Measurements from ENCODE around the gene LSM2.
"Not testable (repeated sequence)": the region's sequence is repeated elsewhere in the genome, so short reads cannot be mapped to it uniquely, and the experiment has no call there.

Gene LSM2

DNA sequence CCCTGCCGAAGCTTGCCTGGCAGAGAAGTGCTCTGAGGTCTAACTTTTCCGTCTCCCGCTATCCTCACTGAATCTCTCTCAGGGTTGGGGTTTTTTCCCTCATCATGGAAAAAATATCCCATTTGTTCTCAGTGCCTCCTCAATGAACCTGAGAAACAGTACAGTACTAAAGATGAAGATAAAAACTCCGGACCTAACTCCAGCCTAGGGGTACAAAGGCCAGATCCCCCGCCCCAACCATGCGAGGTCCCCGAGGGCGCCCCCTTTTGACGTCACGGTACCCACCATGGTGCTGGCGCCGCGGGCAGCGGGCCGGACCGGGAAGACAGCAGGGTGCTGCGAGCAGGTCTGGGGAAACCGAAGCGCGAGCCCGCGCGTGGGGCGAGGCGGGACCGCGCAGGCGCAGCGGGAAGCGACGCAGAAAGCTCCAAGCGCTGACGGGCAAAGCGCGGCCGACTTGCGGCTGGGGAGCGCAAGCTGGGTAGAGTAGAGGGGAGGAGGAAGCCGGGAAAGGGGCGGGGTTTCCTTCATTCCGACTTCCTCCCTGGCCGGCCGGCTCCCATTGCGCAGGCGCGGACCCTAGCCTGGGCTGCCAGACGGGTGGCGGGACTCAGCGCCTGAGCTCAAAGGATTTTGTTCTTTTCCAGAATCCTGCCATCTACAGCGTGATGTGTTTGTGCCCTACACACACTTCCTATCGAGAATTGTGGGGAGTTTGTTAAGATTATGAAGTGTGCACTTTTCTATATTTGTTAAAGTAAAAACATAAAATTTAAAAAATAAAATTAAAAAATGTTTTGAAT is at the start of gene LSM2:
Gene LSM2 (minus strand): TSS at position 497 of the 803 bp plus-strand sequence. CDS start 209 bp downstream, at position 288.
- Histone ChIP-seq H3K9me3 (ENCODE audit: control insufficient read depth in 1 of 2, low read length in 2 of 2) (no peaks in the 10 kb centered on the region), H3K4me3 (ENCODE audit: low read depth in 1 of 2, low read length in 2 of 2) (peak within 1 kb of the TSS; percentile 66 to 89), H3K27me3 (ENCODE audit: control insufficient read depth in 1 of 2, insufficient read depth in 2 of 2, low read length in 2 of 2) (no peaks in the 10 kb centered on the region), H3K9ac (ENCODE audit: low read depth in 1 of 2, low read length in 2 of 2) (peak within 1 kb of the TSS; percentile 63 to 90), H3K36me3 (ENCODE audit: control insufficient read depth in 1 of 2, insufficient read depth in 2 of 2, low read length in 2 of 2) (peaks cover 0 to 4% of the 10 kb centered on the region in 2 donors), H3K4me1 (ENCODE audit: control insufficient read depth in 1 of 2, insufficient read depth in 2 of 2, low read length in 2 of 2) (peaks cover 5 to 11% of the 10 kb centered on the region in 2 donors), H3K27ac (ENCODE audit: low read depth, low read length) (peak within 1 kb of the TSS; percentile 94)

DNA sequence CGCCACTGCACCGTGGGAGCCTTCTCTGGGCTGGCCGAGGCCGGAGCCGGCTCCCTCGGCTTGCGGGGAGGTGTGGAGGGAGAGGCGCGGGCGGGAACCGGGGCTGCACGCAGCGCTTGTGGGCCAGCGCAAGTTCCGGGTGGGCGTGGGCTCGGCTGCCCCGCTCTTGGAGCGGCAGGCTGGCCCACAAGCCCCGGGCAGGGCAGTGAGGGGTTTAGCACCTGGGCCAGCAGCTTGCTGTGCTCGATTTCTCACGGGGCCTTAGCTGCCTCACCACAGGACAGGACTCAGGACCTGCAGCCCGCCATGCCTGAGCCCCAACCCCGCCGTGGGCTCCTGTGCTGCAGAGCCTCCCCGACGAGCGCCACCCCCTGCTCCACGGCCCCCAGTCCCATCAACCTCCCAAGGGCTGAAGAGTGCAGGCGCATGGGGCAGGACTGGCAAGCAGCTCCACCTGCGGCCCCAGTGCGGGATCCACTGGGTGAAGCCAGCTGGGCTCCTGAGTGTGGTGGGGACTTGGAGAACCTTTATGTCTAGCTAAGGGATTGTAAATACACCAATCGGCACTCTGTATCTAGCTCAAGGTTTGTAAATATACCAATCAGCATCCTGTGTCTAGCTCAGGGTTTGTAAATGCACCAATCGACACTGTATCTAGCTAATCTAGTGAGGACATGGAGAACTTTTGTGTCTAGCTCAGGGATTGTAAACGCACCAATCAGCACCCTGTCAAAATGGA is 45.4 kb upstream of the LSM2 start:
- not testable (repeated sequence) for H3K27ac ChIP-seq (ENCODE audit: low read depth, low read length); H3K9me3 ChIP-seq (ENCODE audit: control insufficient read depth in 1 of 2, low read length in 2 of 2); H3K27me3 ChIP-seq (ENCODE audit: control insufficient read depth in 1 of 2, insufficient read depth in 2 of 2, low read length in 2 of 2); H3K9ac ChIP-seq (ENCODE audit: low read depth in 1 of 2, low read length in 2 of 2); H3K36me3 ChIP-seq (ENCODE audit: control insufficient read depth in 1 of 2, insufficient read depth in 2 of 2, low read length in 2 of 2); H3K4me1 ChIP-seq (ENCODE audit: control insufficient read depth in 1 of 2, insufficient read depth in 2 of 2, low read length in 2 of 2); H3K4me3 ChIP-seq (ENCODE audit: low read depth in 1 of 2, low read length in 2 of 2)

DNA sequence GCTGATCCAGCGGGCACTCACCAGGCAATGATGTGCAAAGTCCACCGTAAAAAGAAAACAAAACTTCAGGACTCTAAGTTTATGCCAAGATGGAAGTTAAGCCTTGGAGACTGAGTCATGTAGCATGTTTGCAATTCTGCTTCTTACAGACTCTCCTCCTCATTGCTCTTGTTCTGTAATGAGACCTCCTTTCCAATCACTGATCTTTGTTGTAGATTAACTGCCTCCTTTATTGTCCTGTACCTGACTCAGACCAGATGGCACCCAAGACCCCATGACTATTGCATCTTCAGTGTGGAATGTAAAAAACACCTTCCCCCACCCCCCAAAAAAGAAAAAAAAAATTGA is 44.7 kb upstream of the LSM2 start:
- Histone ChIP-seq H3K27ac (ENCODE audit: low read depth, low read length) (no peak overlapping the region), H3K9ac (ENCODE audit: low read depth in 1 of 2, low read length in 2 of 2) (no peak overlapping the region), H3K9me3 (ENCODE audit: control insufficient read depth in 1 of 2, low read length in 2 of 2) (no peaks in the 10 kb centered on the region), H3K27me3 (ENCODE audit: control insufficient read depth in 1 of 2, insufficient read depth in 2 of 2, low read length in 2 of 2) (no peaks in the 10 kb centered on the region), H3K36me3 (ENCODE audit: control insufficient read depth in 1 of 2, insufficient read depth in 2 of 2, low read length in 2 of 2) (no peaks in the 10 kb centered on the region), H3K4me1 (ENCODE audit: control insufficient read depth in 1 of 2, insufficient read depth in 2 of 2, low read length in 2 of 2) (no peaks in the 10 kb centered on the region), H3K4me3 (ENCODE audit: low read depth in 1 of 2, low read length in 2 of 2) (no peak overlapping the region)

DNA sequence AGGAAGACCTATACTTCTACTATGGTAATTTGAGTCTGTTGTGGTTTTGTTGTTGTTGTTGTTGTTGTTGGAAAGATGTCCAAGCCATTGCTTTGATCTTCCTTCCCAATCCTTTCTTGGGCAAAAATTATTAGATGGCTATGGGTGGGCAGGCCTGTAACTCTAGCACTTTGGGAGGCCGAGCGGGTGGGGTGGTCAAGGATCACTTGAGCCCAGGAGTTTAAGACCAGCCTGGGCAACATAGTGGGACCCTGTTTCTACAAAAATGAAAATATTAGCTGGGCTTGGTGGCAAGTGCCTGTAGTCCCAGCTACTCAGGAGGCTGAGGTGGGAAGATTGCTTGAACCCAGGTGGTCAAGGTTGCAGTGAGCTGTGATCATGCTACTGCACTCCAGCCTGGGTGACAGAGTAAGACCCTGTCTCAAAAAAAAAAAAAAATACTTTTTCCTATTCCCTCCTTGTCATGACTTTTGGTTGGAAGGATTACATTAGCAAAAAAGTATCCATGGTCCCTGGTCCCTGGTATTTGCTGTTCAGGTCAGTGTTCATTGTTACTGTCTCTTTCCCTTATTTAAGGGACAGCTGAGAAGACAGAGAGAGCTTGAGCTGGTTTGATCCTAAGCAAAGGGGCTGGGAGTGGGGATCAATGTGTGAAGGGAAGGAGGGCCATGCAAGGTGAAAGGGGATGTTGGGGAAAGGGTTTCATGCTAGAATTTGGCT is 44.2 kb upstream of the LSM2 start:
- Histone ChIP-seq H3K4me1 (ENCODE audit: control insufficient read depth in 1 of 2, insufficient read depth in 2 of 2, low read length in 2 of 2) (no peaks in the 10 kb centered on the region), H3K36me3 (ENCODE audit: control insufficient read depth in 1 of 2, insufficient read depth in 2 of 2, low read length in 2 of 2) (no peaks in the 10 kb centered on the region), H3K9ac (ENCODE audit: low read depth in 1 of 2, low read length in 2 of 2) (no peak overlapping the region), H3K27me3 (ENCODE audit: control insufficient read depth in 1 of 2, insufficient read depth in 2 of 2, low read length in 2 of 2) (no peaks in the 10 kb centered on the region), H3K9me3 (ENCODE audit: control insufficient read depth in 1 of 2, low read length in 2 of 2) (no peaks in the 10 kb centered on the region), H3K4me3 (ENCODE audit: low read depth in 1 of 2, low read length in 2 of 2) (no peak overlapping the region), H3K27ac (ENCODE audit: low read depth, low read length) (no peak overlapping the region)

DNA sequence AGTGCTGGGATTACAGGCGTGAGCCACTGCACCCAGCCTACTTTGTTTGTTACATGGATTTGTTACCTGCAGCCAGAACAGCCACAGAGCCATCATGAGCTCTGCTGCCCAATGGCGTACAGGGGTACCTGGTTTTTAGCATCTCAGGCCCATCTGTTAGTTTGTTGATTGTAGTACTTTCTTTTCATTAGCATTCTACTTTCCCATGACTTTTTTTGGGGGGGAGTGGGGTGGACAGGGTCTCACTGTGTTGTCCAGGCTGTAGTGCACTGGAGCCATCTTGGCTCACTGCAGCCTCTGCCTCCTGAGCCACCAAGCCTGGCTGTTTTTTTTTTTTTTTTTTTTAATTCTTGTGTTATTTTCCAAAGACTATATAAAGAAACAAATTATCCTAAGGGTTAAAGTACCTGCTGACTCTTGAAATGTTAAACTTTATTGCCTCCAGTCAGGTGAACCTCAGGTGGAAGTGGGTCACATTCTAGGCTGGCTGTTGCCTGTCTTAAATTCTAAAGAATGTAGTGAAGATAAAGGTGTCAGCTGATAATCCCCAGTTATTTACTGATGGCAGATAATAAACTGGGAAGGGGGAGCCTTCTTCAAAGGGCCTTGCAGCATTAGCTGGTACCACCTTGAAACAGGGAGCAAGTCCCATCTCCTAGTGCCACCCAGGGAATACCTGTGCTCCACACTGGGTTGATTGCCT is 40.7 kb upstream of the LSM2 start:
- Histone ChIP-seq H3K9me3 (ENCODE audit: control insufficient read depth in 1 of 2, low read length in 2 of 2) (no peaks in the 10 kb centered on the region), H3K9ac (ENCODE audit: low read depth in 1 of 2, low read length in 2 of 2) (no peak overlapping the region), H3K4me3 (ENCODE audit: low read depth in 1 of 2, low read length in 2 of 2) (no peak overlapping the region), H3K36me3 (ENCODE audit: control insufficient read depth in 1 of 2, insufficient read depth in 2 of 2, low read length in 2 of 2) (no peaks in the 10 kb centered on the region), H3K4me1 (ENCODE audit: control insufficient read depth in 1 of 2, insufficient read depth in 2 of 2, low read length in 2 of 2) (no peaks in the 10 kb centered on the region), H3K27ac (ENCODE audit: low read depth, low read length) (no peak overlapping the region), H3K27me3 (ENCODE audit: control insufficient read depth in 1 of 2, insufficient read depth in 2 of 2, low read length in 2 of 2) (no peaks in the 10 kb centered on the region)

DNA sequence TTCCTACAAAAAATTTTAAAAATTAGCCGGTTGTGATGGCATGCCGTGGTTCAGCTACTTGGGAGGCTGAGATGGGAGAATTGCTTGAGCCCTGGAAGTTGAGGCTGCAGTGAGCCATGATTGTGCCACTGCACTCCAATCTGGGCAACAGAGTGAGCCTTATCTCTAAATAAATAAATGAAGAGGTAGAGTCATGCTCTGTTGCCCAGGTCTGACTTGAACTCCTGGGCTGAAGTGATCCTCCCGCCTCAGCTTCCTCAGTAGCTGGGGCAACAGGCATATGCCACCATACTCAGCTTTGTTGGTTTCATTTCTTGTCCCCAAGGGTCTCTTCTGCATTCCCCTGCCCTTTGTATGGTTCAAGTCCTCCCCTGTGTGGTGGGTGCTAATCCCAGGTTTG is 37.7 kb upstream of the LSM2 start:
- Histone ChIP-seq H3K9ac (ENCODE audit: low read depth in 1 of 2, low read length in 2 of 2) (no peak overlapping the region), H3K4me3 (ENCODE audit: low read depth in 1 of 2, low read length in 2 of 2) (no peak overlapping the region), H3K9me3 (ENCODE audit: control insufficient read depth in 1 of 2, low read length in 2 of 2) (no peaks in the 10 kb centered on the region), H3K27me3 (ENCODE audit: control insufficient read depth in 1 of 2, insufficient read depth in 2 of 2, low read length in 2 of 2) (no peaks in the 10 kb centered on the region), H3K36me3 (ENCODE audit: control insufficient read depth in 1 of 2, insufficient read depth in 2 of 2, low read length in 2 of 2) (peaks cover 4 to 12% of the 10 kb centered on the region in 2 donors), H3K4me1 (ENCODE audit: control insufficient read depth in 1 of 2, insufficient read depth in 2 of 2, low read length in 2 of 2) (no peaks in the 10 kb centered on the region), H3K27ac (ENCODE audit: low read depth, low read length) (no peak overlapping the region)

DNA sequence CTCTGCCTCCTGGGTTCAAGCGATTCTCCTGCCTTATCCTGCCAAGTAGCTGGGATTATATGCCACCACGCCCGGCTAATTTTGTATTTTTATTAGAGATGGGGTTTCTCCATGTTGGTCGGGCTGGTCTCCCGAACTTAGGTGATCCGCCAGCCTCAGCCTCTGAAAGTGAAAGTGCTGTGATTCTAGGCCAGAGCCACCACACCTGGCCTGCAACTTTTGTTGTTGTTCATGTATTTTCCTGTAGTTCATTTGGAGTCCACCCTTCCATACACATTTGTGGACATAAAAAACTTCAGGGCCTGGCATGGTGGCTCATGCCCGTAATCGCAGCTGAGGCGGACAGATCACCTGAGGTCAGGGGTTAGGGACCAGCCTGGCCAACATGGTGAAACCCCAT is 35.3 kb upstream of the LSM2 start:
- Histone ChIP-seq H3K27me3 (ENCODE audit: control insufficient read depth in 1 of 2, insufficient read depth in 2 of 2, low read length in 2 of 2) (no peaks in the 10 kb centered on the region), H3K9me3 (ENCODE audit: control insufficient read depth in 1 of 2, low read length in 2 of 2) (no peaks in the 10 kb centered on the region), H3K9ac (ENCODE audit: low read depth in 1 of 2, low read length in 2 of 2) (no peak overlapping the region), H3K4me3 (ENCODE audit: low read depth in 1 of 2, low read length in 2 of 2) (no peak overlapping the region), H3K27ac (ENCODE audit: low read depth, low read length) (no peak overlapping the region), H3K4me1 (ENCODE audit: control insufficient read depth in 1 of 2, insufficient read depth in 2 of 2, low read length in 2 of 2) (peaks cover 9 to 15% of the 10 kb centered on the region in 2 donors), H3K36me3 (ENCODE audit: control insufficient read depth in 1 of 2, insufficient read depth in 2 of 2, low read length in 2 of 2) (peaks cover 12 to 36% of the 10 kb centered on the region in 2 donors)

DNA sequence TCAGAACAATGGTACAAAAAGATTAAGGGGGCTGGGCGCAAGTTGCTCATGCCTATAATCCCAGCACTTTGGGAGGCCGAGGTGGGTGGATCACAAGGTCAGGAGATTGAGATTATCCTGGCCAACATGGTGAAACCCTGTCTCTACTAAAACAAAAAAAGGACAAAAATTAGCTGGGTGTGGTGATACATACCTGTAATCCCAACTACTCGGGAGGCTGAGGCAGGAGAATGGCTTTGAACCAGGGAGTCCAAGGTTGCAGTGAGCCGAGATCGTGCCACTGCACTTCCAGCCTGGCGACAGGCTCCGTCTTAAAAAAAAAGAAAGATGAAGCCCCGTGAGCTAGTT is 33.0 kb upstream of the LSM2 start:
- not testable (repeated sequence) for H3K4me3 ChIP-seq (ENCODE audit: low read depth in 1 of 2, low read length in 2 of 2); H3K9ac ChIP-seq (ENCODE audit: low read depth in 1 of 2, low read length in 2 of 2); H3K27me3 ChIP-seq (ENCODE audit: control insufficient read depth in 1 of 2, insufficient read depth in 2 of 2, low read length in 2 of 2); H3K9me3 ChIP-seq (ENCODE audit: control insufficient read depth in 1 of 2, low read length in 2 of 2); H3K27ac ChIP-seq (ENCODE audit: low read depth, low read length)
- H3K36me3 ChIP-seq (ENCODE audit: control insufficient read depth in 1 of 2, insufficient read depth in 2 of 2, low read length in 2 of 2): peaks cover 13 to 38% of the 10 kb centered on the region in 2 donors
- peaks cover 21 to 30% of the 10 kb centered on the region in 2 donors for H3K4me1 ChIP-seq (ENCODE audit: control insufficient read depth in 1 of 2, insufficient read depth in 2 of 2, low read length in 2 of 2)

DNA sequence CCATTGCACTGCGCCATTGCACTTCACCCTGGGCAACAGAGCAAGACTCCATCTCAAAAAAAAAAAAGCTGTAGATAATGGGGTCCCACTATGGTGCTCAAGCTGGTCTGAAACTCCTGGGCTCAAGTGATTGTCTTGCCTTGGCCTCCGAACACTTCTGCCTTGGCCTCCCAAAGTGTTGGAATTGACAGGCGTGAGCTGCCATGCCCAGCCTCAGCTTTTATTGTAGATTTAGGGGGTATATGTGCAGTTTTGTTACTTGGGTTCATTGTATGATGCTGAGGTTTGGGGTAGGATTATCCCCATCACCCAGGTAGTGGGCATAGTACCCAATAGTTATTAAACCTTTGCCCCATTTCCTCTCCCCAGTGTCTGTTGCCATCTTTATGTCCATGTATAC is 32.2 kb upstream of the LSM2 start:
- Histone ChIP-seq H3K27ac (ENCODE audit: low read depth, low read length) (no peak overlapping the region), H3K4me3 (ENCODE audit: low read depth in 1 of 2, low read length in 2 of 2) (no peak overlapping the region), H3K9me3 (ENCODE audit: control insufficient read depth in 1 of 2, low read length in 2 of 2) (no peaks in the 10 kb centered on the region), H3K27me3 (ENCODE audit: control insufficient read depth in 1 of 2, insufficient read depth in 2 of 2, low read length in 2 of 2) (no peaks in the 10 kb centered on the region), H3K9ac (ENCODE audit: low read depth in 1 of 2, low read length in 2 of 2) (no peak overlapping the region), H3K4me1 (ENCODE audit: control insufficient read depth in 1 of 2, insufficient read depth in 2 of 2, low read length in 2 of 2) (peaks cover 21 to 34% of the 10 kb centered on the region in 2 donors), H3K36me3 (ENCODE audit: control insufficient read depth in 1 of 2, insufficient read depth in 2 of 2, low read length in 2 of 2) (peaks cover 13 to 38% of the 10 kb centered on the region in 2 donors)

All from duodenal mucosa (tissue), 2 donors.